Heart left ventricle (tissue), 16 donors: ENCODE results near the gene TXNL4A. TPM values are rescaled to one million over a fixed set of nuclear protein-coding genes. Genes with fewer than 3 reads are reported as not detected.

Source experiments
- ATAC-seq, 4 donors: fragments of 200-7000 bp; cut with Tn5 transposase; one replicate each; pipeline ENCODE4 v1.9.1; 2020 to 2022; ENCODE audit warnings: moderate library complexity in 4 of 4, mild to moderate bottlenecking in 3 of 4, moderate number of reproducible peaks in 1 of 4
- DNase-seq, 5 donors: peaks; one replicate each; pipeline ENCODE4 v3.0.0-alpha.2; 2020
- H3K27ac ChIP-seq, 12 donors: fragments of 200-600 bp; sonication (generic) in 4 of 12; one replicate each; pipeline versions ENCODE4 v1.5.0 to v1.8.0; 2016 to 2022; ENCODE audit warnings: mild to moderate bottlenecking in 2 of 12
- H3K27me3 ChIP-seq, 9 donors: fragments of 200-600 bp; sonication (generic) in 2 of 9; one replicate each; pipeline versions ENCODE4 v1.5.1 to v1.8.0; 2016 to 2022; ENCODE audit warnings: mild to moderate bottlenecking in 3 of 9
- H3K36me3 ChIP-seq, 9 donors: fragments of 200-600 bp; sonication (generic) in 2 of 9; one replicate each; pipeline versions ENCODE4 v1.5.0 to v1.8.0; 2018 to 2022; ENCODE audit warnings: mild to moderate bottlenecking in 2 of 9
- H3K4me1 ChIP-seq, 12 donors: fragments of 200-600 bp; sonication (generic) in 4 of 12; one replicate each; pipeline versions ENCODE4 v1.5.0 to v1.8.0; 2016 to 2022; ENCODE audit warnings: mild to moderate bottlenecking in 3 of 12
- H3K4me3 ChIP-seq, 12 donors: fragments of 200-600 bp; sonication (generic) in 4 of 12; one replicate each; pipeline versions ENCODE4 v1.5.0 to v1.8.0; 2017 to 2022; ENCODE audit warnings: mild to moderate bottlenecking in 9 of 12, moderate library complexity in 4 of 12
- H3K9me3 ChIP-seq, 12 donors: fragments of 200-600 bp; sonication (generic) in 4 of 12; one replicate each; pipeline versions ENCODE4 v1.5.0 to v1.8.0; 2016 to 2022; ENCODE audit warnings: mild to moderate bottlenecking in 1 of 12
- CTCF ChIP-seq, 12 donors: fragments of 200-600 bp; sonication (generic) in 4 of 12; IDR thresholded peaks; one replicate each; pipeline versions ENCODE4 v1.5.0 to v1.8.0; 2018 to 2022; ENCODE audit warnings: antibody characterized with exemption in 12 of 12, mild to moderate bottlenecking in 5 of 12
- POLR2A ChIP-seq, 2 donors: fragments of 450-650 bp; IDR thresholded peaks; one replicate each; pipeline ENCODE4 v1.6.1; 2017; ENCODE audit warnings: antibody characterized with exemption in 2 of 2, mild to moderate bottlenecking in 2 of 2, moderate library complexity in 2 of 2
- WGBS, 4 donors: extraction: QIAGEN DNeasy Blood & Tissue Kit in 2 of 4; methylation state at CpG; one replicate each; pipeline versions ENCODE4 v1.1.5 to v1.1.7; 2013 to 2018; 5-methylcytosine and 5-hydroxymethylcytosine counted together
- intact Hi-C, 10 donors: fragments of 100-400 bp; cut with DNase I; formaldehyde crosslinking; loops; one replicate each; pipeline versions ENCODE4 v1.11.1 to v1.14.2; 2022
- polyA plus RNA-seq, 2 donors: library from polyadenylated mRNA; stranded (reverse); fragments of 200-250 nt; gene quantifications; one replicate each; pipeline ENCODE4 v1.2.3, GENCODE V29; 2013
- total RNA-seq, 9 donors: library from RNA; depleted of rRNA in 2 of 9; stranded (reverse); fragments of >200 nt in 2 of 9; fragmentation: NEBNext Ultra II Directional in 3 of 9; extraction: Animal tissue kit (Norgen Biotek cat#: 25700) in 3 of 9; gene quantifications; one replicate each; pipeline versions ENCODE4 v1.1.0 to v1.2.4, GENCODE V29; 2016 to 2023
- donor health status: ischemic (EF 13 %, LVEDD 7.1; RV severe dilation, severe dysfunction).
- donor health status: healthy with polysubstance abuse.
- donor health status: DM: no; HTN: yes; CAD: no.
- donor health status: DM: no; HTN: no; CAD: no.
- donor health status: ischemic (EF 25% LVEDD 6.9; RV normal size, moderate dysfunction).
- donor health status: ischemic (EF 25% LVEDD 5.7; RV mildly dilated, moderate dysfunction).
- donor health status: healthy.
- donor health status: DM: yes; HTN: yes; CAD: no.
- donor health status: ischemic (EF 35%, LVEDD 5.7; RV mildly dilated, moderate dysfunction).
- donor health status: nonischemic (EF 11% LVEDD 7.7; RV severe dilation, severe dysfunction).
- donor health status: DM: yes; HTN: yes; CAD: no.
- donor health status: PGD.
- donor health status: ischemic (EF 29% LVEDD 5.4; RV normal size, mild dysfunction).
- donor health status: nonischemic (EF 23%, LVEDD 6.1; RV moderate dilation, normal function).

Gene TXNL4A
- total and polyA plus RNA-seq, 11 donors: 35.2 to 139 (median 92.0) TPM

DNA sequence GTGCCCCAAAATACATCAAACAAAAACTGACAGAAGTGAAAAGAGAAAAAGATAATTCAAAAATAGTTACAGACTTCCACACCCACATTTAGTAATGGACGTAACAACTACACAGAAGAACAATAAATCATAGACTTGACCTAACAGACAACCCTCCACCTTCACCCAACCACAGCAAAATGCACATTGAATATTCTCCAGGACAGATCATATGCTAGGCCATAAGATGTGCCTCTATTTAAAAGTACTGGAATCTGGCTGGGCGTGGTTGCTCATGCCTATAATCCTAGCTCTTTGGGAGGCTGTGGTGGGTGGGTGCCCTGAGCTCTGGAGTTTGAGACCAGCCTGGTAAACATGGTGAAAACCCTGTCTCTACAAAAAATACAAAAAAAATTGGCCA lies 56.9 kb downstream of the TXNL4A start:
- no peaks in the 10 kb centered on the region for H3K27me3 ChIP-seq
- TF ChIP-seq POLR2A (IDR thresholded peaks at IDR 0.05) (no peak), CTCF (IDR thresholded peaks at IDR 0.05) (no peak)
- WGBS, 4 donors: 95 to 100% (median 98%) methylated on average over 2 of the region's 2 CpGs
- H3K4me1 ChIP-seq: peaks cover 0 to 27% (median 13%) of the 10 kb centered on the region in 12 donors
- peaks cover 0 to 52% (median 15%) of the 10 kb centered on the region in 9 donors for H3K36me3 ChIP-seq
- DNase-seq (no peak), ATAC-seq (no peak)
- intact Hi-C loops: loop anchor here in 1 of 10 donors (10.0 kb wide), 1 partner anchor 53 kb away; the partner anchor contains the start of gene TXNL4A
- no peak overlapping the region for H3K27ac ChIP-seq
- peaks cover 0 to 61% (median 34%) of the 10 kb centered on the region in 12 donors for H3K9me3 ChIP-seq
- no peak overlapping the region for H3K4me3 ChIP-seq

- no peak for ATAC-seq
- DNase-seq: no peak
- Histone ChIP-seq H3K27me3 (no peaks in the 10 kb centered on the region), H3K9me3 (peaks cover 0 to 53% (median 34%) of the 10 kb centered on the region in 12 donors), H3K36me3 (peaks cover 0 to 42% (median 12%) of the 10 kb centered on the region in 9 donors), H3K27ac (no peak overlapping the region), H3K4me1 (peaks cover 0 to 26% (median 14%) of the 10 kb centered on the region in 12 donors), H3K4me3 (no peak overlapping the region)
- intact Hi-C loops: loop anchor here in 1 of 10 donors (10.0 kb wide), 1 partner anchor 55 kb away; the partner anchor contains the start of gene TXNL4A
- 96 to 97% (median 97%) methylated on average over 2 of the region's 2 CpGs for WGBS, 4 donors
- TF ChIP-seq CTCF (IDR thresholded peaks at IDR 0.05) (no peak), POLR2A (IDR thresholded peaks at IDR 0.05) (no peak)
Measured at GRCh38 chr18:79930020-79930642, 58.2 kb downstream of the TXNL4A start.

- TF ChIP-seq POLR2A (IDR thresholded peaks at IDR 0.05) (no peak), CTCF (IDR thresholded peaks at IDR 0.05) (no peak)
- peaks cover 0 to 20% (median 7%) of the 10 kb centered on the region in 12 donors for H3K4me1 ChIP-seq
- H3K27ac ChIP-seq: no peak overlapping the region
- peaks cover 0 to 48% (median 33%) of the 10 kb centered on the region in 12 donors for H3K9me3 ChIP-seq
- intact Hi-C loops: no loop called here
- DNase-seq (peak in 1 of 5 donors; percentile 7), ATAC-seq (no peak)
- no peaks in the 10 kb centered on the region for H3K27me3 ChIP-seq
- 96 to 99% (median 97%) methylated on average over 9 of the region's 9 CpGs for WGBS, 4 donors
- peaks cover 0 to 47% (median 12%) of the 10 kb centered on the region in 9 donors for H3K36me3 ChIP-seq
- H3K4me3 ChIP-seq: no peak overlapping the region
Measured at GRCh38 chr18:79928563-79928960, 59.8 kb downstream of the TXNL4A start.

DNA sequence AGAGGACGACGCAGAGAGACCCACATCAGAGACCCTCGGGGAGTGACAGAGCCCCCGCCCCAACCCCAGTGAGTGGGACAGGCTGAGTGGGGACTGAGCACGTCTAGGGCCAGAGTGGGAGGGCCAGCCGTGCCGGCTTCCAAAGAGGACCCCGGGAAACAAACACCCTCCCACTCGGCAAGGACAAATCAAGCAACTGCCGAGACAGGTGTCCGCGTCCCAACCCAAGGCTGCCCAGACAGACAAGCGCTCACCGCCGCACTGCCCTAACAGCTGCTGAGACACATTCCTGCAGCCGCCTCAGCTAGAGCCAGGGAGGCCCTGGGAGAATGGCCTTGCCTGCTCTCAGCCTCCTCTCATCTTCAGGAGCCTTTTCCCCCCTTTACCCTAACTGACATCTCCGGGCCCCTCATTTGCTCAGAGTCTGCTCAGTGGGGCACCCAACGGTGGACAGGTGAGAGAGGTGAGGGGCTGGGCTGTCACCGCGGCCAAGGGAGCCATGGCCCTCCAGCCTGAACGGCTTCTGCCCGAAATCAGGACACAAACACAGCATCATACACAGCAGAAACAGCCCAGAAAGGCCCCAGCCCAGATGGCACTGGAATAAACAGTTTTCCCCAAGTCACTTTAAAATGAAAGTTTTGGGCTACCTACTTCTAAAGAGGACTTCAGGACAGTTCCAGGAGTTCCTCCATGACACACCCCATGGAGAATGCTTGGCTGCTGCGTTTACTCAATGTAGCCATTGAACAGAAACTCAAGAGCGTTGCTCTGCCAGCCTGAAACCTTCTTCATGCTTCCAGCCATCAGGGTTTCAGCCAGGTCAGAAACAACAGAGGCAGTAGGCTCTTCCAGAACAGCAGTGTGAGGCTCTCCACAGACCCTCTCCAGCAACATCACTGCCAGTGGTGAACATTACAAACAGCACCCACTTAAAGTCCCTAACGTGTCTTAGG lies 60.5 kb downstream of the TXNL4A start:
- peak in 2 of 5 donors; percentile 13 for DNase-seq
- WGBS, 4 donors: 89 to 95% (median 92%) methylated on average over 18 to 25 of the region's 25 CpGs
- Histone ChIP-seq H3K4me1 (peaks cover 0 to 20% (median 7%) of the 10 kb centered on the region in 12 donors), H3K27me3 (no peaks in the 10 kb centered on the region), H3K36me3 (peaks cover 0 to 51% (median 14%) of the 10 kb centered on the region in 9 donors), H3K4me3 (no peak overlapping the region), H3K27ac (no peak overlapping the region), H3K9me3 (peaks cover 0 to 42% (median 26%) of the 10 kb centered on the region in 12 donors)
- TF ChIP-seq POLR2A (IDR thresholded peaks at IDR 0.05) (no peak), CTCF (IDR thresholded peaks at IDR 0.05) (no peak)
- peak in 1 of 4 donors; percentile 10 for ATAC-seq
- intact Hi-C loops: no loop called here
